ENCODE results near the gene ADGRG3.

ADGRG3 gene

GRCh38 chr16:57679767-57680482 is 11.8 kb downstream of the ADGRG3 start:
- no peak for DNase-seq (ENCODE audit: low read depth in 2 of 3, low spot score in 1 of 3)

GRCh38 chr16:57680842-57681375 is 12.8 kb downstream of the ADGRG3 start:
- no peak for DNase-seq (ENCODE audit: low read depth in 2 of 3, low spot score in 1 of 3)

- no peak for DNase-seq (ENCODE audit: low read depth in 2 of 3, low spot score in 1 of 3)
Measured at GRCh38 chr16:57681950-57682728, 14.0 kb downstream of the ADGRG3 start.

- DNase-seq (ENCODE audit: low read depth in 2 of 3, low spot score in 1 of 3), result no peak
Measured at GRCh38 chr16:57682809-57683635, 14.9 kb downstream of the ADGRG3 start.

- DNase-seq (ENCODE audit: low read depth in 2 of 3, low spot score in 1 of 3), result no peak
Measured at GRCh38 chr16:57683636-57684545, 15.8 kb downstream of the ADGRG3 start.

- DNase-seq (ENCODE audit: low read depth in 2 of 3, low spot score in 1 of 3), result no peak
Measured at GRCh38 chr16:57684626-57685358, 16.7 kb downstream of the ADGRG3 start.

- no peak for DNase-seq (ENCODE audit: low read depth in 2 of 3, low spot score in 1 of 3)
Measured at GRCh38 chr16:57685633-57686032, 17.5 kb downstream of the ADGRG3 start.

- DNase-seq (ENCODE audit: low read depth in 2 of 3, low spot score in 1 of 3), result no peak
Measured at GRCh38 chr16:57686577-57686976, 18.5 kb downstream of the ADGRG3 start.

GRCh38 chr16:57687363-57687929 is 19.3 kb downstream of the ADGRG3 start:
- no peak for DNase-seq (ENCODE audit: low read depth in 2 of 3, low spot score in 1 of 3)

GRCh38 chr16:57688487-57688986 is 20.4 kb downstream of the ADGRG3 start:
- no peak for DNase-seq (ENCODE audit: low read depth in 2 of 3, low spot score in 1 of 3)

- no peak for DNase-seq (ENCODE audit: low read depth in 2 of 3, low spot score in 1 of 3)
Measured at GRCh38 chr16:57688987-57689761, 21.1 kb downstream of the ADGRG3 start.

- DNase-seq (ENCODE audit: low read depth in 2 of 3, low spot score in 1 of 3), result peak in 1 of 3 donors; percentile 8
Measured at GRCh38 chr16:57689762-57690558, 21.9 kb downstream of the ADGRG3 start.

GRCh38 chr16:57690782-57691471 is 22.8 kb downstream of the ADGRG3 start:
- no peak for DNase-seq (ENCODE audit: low read depth in 2 of 3, low spot score in 1 of 3)

- DNase-seq (ENCODE audit: low read depth in 2 of 3, low spot score in 1 of 3), result no peak
Measured at GRCh38 chr16:57692636-57693035, 24.5 kb downstream of the ADGRG3 start.

GRCh38 chr16:57693550-57693949 is 25.4 kb downstream of the ADGRG3 start:
- DNase-seq (ENCODE audit: low read depth in 2 of 3, low spot score in 1 of 3), result no peak

- DNase-seq (ENCODE audit: low read depth in 2 of 3, low spot score in 1 of 3), result no peak
Measured at GRCh38 chr16:57694231-57694724, 26.2 kb downstream of the ADGRG3 start.
